NCI-H128 (cell line): ENCODE data around the gene RNASE3.
"Not testable (repeated sequence)": the region's sequence is repeated elsewhere in the genome, so short reads cannot be mapped to it uniquely, and the experiment has no call there.

Source experiments
- DNase-seq: peaks from one replicate; lab custom pipeline; 2025; ENCODE audit not compliant: unreplicated experiment; lab: John Stamatoyannopoulos, UW

RNASE3 gene

DNA sequence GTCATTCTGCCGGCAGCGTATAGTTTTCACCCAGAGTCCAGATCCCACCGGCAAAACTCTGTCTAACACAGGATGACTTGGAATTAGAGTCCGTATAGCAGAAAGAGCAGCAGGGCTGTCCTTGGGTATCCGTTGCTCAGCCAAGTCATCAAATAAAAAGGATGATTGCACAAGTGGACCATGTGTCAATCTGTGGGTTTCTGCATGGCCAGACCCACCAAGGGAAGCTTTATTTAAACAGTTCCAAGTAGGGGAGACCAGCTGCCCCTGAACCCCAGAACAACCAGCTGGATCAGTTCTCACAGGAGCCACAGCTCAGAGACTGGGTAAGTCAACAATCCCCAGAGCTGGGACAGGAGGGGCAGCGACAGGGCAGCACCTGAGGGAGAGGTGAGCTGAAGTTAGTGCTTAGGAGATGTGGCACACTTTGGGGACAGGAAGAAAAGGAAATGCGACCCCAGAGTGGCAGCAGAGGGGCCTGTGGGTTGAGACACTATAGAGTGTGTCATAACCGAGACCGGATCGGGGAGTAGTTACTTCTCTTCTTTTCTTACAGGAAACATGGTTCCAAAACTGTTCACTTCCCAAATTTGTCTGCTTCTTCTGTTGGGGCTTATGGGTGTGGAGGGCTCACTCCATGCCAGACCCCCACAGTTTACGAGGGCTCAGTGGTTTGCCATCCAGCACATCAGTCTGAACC, at the start of gene RNASE3:
Gene RNASE3, plus strand, starts transcription at position 260 of the 700 bp plus-strand sequence. Its CDS starts 302 bp downstream, at position 562.
- not testable (repeated sequence) for DNase-seq

DNA sequence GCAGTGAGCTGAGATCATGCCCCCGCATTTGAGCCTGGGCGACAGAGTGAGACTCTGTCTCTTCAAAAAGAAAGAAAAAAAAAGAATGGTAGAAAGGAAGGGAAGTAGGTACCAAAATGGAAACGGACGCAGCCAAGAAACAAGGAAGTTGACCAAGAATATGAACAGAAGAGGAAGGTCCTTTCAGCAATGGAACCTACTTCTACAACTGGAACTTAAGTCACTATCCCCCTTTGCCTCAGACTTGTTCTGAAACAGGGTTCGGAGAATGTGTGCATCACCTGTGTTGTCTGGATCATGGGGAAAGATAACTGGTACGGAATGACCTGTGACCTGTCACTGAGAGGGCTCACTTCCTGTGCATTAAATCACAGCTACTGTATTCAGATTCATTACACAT, 44.6 kb upstream of the RNASE3 start:
- no peak for DNase-seq

DNA sequence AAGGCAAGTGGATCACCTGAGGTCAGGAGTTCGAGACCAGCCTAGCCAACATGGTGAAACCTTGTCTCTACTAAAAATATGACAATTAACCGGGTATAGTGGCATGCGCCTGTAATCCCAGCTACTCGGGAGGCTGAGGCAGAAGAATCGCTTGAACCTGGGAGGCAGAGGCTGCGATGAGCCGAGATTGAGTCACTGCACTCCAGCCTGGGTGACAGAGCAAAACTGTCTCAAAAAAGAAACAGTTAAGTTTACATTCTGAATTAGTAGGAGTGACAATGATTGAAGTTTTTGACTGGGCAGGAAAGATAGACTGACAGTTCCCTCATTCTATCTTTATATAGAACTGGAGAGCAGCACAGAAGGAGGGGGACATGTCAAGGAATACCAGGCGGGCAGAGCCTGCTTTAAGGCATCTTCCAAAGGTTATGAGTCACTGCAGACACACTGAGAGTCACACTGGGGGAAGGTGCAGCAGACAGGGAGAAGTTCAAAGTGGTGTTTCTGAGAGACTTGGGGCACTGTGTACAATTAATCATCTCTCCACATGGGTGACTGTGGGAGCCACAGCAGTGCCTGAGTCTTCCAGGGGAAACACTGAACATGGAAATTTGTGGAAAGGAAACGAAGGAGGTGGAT, 42.8 kb upstream of the RNASE3 start:
- DNase-seq = no peak

DNA sequence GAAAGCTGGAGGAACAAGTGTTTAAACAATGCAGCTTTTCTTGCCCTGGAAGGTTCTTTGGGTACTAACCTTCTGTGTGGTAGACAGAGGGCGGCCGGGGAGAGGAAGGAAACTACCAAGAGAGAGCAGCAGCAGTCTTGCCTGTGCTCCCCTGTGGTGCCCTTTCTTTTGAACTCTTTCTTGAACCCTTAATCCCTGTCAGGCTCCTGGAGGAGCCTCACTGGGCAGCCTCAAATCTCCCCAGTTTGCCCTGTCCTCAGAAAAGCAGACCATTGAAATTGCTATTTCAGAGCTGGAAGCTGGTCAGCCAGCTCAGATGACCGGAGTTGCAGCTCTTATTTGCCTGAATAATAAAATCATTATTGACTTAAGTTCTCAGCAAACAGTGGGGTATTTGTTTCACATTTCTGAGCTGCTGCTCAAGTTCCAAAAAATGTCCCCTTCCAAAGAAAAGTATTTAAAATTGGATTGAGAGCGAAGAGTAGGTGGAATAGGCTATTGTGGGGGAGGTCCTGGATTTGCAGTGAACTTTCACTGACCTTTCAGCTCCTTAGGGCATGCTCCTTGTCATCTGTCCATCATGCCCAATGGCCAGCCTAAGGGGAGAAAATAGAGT, 42.1 kb upstream of the RNASE3 start:
- no peak for DNase-seq

DNA sequence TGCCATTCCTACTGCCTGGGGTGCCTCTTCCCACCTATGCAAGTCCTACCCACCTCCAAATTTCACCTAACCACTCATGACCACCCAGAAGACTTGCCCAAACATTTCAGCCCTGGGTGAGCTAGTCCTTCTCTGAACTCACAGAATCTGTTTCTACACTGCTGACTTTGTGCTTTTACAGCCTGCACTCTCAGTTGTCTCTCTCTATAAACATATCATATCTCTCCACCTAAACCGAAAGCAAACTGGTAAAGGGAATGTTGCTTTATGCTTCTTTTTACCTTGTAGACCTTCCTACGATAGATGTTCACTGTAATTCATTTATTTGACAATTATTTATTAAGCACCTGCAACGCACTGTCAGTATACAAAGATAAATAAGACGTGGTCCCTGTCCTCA, 38.1 kb upstream of the RNASE3 start:
- no peak for DNase-seq

DNA sequence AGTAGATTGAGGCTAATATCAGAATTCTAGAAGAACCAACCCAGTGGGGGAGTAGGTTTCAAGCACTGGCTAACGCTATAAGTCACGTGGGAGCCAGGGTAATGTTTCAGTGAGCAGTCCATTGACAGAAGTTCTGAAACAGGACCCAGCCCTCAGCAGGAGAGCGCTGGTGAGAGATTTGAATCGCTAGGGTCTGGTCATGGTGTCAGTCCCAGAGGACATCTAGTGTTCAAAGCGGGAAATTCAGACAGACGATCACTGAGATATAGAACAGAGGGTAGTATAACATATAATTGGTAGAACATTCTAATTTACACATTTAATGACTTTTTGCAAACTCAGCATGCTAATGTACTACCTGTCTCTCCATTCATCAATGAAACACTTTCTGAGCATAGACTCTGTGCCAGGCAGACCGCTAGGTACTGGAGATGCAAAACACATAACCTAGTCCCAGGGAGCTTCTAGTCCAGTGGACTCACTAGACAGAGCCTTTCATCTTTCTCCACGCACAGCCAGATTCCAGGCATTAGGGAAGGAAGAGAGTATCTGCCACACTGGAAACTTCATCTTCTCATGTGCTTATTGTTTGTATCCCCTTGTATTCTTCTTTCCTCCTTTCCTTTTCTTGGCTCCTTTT, 35.4 kb upstream of the RNASE3 start:
- DNase-seq = no peak

DNA sequence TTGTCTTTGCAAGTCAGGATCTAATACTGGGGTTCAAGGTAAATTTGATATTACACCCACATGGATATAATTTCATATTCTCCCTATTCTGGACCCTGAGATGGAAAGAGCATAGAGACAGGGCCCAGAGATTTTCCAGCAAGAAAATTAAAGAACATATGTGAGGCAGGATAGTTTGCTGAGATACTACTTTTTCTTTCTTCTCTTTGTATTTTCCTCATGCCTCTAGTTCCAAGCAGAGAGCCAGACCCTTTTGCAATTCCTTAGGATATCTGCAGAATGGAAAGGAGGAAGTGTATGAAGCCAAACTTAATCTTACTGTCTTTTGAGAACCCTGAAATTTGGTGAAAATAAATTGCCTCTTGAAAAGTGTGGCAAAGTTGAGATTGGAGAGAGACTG, 34.0 kb upstream of the RNASE3 start:
- no peak for DNase-seq

DNA sequence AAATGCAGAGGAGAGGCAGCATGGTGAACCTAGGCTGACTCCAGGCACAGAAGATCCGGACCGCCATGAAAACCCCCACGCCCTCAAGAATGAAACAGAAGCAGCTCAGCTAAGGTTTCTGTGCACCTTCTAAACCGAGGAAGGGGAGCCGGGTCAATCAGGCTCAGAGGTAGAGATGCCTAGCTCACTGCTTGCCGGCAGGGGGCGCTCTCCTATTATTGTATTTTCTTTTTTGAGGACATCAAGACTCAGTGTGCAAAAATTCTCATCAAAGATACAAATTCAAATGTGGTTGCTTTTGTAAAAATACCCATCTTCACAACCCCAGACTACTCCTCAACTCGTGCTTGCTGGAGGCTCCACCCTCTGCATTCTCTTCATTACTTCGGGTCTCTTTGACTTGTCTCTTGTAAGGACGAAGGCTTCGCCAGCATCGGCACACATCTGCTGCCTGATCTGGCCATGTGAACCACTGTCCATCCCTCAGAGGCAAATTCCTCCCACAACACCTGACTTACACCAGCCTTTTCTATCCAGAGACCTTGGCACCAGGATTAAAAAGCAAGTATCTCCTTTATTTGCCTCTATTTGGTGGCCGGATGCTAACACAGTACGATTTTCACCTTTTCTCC, 33.4 kb upstream of the RNASE3 start:
- DNase-seq = no peak

DNA sequence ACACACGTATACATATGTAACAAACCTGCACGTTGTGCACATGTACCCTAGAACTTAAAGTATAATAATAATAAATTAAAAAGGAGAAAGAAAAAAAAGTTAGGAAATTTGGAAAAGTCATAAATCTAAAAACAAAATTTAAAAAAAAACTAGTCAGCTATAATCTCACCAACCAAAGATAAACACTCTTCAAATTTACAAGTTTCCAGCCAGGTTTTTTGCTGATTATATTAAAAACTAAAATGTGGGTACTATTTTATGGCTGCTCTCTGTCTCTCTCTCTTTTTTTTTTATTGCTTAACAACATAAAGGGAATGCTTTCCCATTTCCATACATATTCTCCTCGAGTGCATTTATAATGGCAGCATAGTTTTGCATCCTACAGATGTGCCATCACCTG, 25.0 kb upstream of the RNASE3 start:
- no peak for DNase-seq

DNA sequence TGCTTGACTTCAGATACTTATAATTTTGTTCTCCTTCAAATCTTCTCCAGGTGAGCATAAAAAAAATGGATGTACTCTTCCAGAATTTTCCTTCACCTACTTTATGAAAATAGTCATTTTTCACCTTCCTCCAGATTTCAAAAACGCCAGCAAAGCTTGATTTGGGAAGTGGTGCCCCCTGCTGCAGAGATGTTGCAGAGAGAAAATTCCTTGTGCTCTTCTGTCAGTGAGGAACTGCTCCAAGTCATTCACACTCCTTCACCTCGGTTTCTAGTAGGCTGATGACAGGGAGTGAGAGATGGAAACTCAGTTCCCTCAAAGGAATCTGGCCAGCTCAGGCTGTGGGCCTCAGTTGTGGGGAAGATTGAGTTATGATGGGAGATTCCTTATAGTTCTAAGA, 24.2 kb upstream of the RNASE3 start:
- no peak for DNase-seq

DNA sequence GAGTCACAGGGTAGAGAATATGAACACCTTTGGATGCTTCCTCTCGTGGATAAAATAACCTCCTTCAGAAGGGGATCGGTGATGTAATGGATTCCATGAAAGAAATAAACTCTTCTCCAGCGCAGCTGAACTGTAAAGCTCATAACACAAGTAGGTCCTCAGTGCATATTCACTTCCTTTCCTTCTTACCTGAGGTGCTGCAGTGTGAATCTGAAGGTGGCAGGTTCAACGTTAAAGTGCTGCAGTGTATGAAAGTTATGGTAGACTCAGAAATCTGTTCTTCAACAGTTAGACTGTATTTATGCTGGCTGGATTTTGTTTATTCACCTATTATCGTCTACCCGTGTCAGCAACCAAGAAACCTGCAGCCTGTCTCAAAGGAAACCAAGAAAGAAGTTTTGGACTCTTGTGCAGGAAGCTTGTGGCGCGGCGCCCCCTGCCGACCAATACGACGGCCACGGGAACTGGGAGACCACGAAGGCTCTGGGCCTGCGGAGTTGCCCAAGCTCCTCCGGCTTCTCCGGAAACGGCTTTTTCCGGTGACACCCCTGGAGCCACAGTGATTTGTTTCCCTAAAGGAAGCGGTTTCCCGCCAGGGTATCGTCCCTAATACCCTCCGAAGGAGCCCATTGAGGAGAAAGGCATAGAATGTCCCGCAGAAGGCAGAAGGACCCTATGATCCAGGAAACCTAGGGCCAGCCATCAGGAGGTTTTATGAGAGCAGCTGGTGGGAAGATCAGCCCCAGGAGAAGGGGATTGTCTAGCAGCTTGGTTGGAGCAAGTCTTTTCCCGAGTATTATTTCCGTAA, 17.6 kb upstream of the RNASE3 start:
- DNase-seq = no peak

DNA sequence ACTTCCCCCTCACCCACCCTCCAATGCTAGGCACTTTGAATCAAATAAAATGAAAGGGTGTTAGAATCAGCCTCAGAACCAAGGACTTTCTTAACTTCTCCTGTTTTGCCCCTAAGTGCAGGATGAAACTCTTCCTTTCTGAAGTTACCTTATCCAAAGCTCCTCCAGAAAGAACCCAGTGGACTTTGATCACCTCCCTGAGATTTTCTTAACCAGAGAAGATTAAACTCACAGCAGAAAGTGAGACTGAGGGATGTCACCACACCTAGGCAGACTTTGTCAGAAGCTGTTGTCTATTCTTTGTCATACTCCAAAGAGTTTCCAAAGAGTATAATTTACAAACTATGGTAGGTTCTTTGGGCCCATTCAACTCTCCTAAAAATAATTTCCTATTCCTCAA, 14.2 kb upstream of the RNASE3 start:
- DNase-seq = no peak

DNA sequence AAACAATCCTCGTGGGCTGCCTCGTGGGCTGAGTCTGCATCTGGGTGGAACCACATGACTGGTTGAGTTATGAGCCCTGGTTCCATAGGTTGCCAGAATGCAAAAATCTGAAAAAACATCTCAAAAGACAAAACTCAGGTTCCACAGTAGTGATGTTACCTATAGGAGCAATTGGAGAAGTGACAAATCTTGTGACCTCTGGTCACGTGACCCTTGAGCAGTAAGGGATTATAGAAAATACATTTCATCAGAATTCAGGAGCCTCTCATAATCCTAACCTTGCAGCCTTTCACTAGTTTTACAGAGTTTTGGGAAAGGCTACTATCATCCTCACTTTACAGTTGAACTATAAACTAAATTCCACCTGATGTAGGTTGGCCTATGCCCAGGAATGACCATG, 12.5 kb upstream of the RNASE3 start:
- no peak for DNase-seq

DNA sequence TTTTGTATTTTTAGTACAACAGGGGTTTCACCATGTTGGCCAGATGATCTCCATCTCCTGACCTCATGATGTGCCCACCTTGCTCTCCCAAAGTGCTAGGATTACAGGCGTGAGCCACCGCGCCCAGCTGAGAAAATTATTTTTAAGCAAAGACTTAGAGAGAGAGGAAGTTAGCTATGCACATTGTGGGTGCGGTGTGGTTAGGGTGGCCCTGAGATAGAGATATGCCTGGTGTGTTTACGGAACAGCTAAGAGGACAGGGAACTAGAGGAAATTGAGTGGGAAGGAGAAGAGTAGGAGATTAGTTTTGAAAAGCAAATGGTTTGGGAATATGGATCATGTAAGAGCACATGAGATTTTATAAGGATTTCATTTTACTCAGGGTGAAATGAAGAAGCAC, 10.0 kb upstream of the RNASE3 start:
- DNase-seq = not testable (repeated sequence)

DNA sequence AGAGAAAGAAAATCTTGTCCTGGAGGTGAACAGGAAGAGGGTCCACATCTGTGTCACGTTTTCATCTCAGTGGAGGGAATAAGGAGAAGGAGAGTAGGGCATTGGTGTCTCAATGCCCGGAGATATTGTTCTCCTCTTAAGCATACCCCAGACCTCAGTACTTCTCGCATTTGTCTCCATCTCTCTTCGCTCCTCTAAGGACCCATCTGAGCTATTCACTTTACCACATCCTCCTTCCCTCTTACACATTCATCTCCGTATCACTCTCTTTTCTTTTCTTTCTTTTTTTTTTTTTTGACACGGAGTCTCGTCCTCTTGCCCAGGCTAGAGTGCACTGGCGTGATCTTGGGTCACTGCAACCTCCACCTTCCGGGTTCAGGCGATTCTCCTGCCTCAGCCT, 8.4 kb upstream of the RNASE3 start:
- not testable (repeated sequence) for DNase-seq

DNA sequence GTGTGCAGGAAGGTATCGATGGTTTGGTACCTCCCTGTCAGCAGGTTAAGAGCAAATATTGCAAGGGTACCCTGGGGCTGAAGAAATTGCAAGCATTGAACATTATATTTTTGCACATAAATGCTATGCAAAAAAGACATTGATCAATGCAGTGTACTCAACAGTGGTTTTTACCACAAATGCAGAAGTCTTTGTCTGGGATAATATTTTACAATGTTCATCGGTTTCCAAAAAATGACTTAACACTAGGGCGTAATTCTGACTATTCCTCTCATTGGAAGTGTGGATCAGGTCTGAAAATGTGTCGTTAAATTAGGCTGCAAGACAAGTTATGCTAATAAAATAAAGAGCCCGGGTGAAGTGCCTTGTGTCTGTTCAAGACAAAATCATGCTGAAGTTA, 2.8 kb upstream of the RNASE3 start:
- DNase-seq = not testable (repeated sequence)

DNA sequence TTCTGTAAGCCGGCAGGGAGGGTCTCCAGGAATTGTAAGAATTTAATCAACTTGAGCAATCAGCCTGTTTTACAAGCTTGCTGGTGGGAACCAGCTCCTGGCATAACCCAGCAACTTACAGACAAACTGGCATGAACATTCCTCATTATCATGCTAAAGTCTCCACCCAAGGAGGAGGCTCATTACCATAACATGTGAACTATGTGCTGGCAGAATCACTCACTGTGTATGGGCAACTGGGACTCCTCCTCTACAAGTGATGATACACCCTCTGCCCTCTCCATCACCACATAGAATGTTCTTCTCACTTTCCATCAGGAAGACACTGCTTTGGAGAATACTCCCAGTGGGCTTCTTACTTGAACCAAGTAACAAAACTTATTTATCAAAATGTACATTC, 4.1 kb downstream of the RNASE3 start:
- DNase-seq = not testable (repeated sequence)

DNA sequence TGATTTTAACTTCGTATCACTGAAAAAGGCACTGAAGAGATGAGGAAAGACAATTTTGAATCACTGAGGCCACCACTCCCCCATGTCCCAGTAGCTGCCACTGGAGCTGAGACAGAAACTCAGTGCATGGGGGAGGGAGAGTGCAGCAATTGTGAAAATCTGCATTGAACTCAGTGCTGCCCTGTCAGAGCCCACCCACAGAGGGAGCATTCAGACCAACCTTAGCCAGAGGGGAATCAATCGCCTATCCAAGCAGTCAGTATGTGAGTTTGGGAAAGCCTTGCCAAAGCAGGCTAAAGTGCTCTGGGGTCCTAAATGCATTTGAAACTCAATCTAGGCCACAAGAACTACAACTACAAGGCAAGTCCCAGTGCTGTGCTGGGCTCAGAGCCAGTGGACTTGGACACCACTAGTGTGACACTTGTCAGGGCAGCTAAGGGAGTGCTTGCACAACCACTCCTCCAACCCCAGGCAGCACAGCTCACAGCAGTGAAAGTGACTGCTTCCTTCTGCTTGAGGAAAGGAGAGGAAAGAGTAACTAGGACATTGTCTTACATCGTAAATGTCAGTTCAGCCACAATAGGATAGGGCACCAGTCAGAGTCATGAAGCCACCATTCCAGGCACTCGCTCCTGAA, 13.3 kb downstream of the RNASE3 start:
- no peak for DNase-seq

DNA sequence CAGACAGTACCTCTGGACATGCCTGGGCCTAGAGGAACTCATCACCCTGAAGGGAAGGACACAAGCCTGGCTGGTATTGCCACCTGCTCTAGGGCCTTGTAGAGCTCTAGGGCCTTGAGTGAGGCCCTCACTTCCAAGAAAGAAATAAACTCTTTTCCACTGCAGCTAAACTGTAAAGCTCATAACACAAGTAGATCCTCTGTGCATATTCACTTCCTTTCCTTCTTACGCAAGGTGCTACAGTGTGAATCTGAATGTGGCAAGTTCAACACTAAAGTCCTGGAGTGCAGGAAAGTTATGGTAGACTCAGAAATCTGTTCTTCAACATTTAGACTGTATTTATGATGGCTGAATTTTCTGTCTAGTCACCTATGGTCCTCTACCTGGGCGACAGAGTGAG, 14.5 kb downstream of the RNASE3 start:
- no peak for DNase-seq

DNA sequence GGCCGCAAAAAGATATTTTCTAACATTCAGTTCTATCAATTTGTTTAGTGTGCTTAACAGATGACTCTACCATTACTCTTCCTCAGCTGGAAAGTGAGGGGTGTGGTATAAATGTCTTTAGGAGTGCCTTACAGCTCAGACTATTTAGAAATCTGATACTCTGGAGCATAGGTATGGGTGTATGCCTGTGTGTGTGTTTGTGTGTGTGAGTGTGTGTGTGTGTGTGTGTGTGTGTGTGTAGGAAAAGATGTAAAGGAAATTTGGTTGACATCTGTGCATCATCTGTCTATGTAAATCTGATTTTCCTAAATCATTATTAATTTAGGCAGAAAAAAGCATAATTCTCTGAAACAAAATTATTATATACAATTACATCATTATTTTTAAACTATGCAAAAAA, 16.0 kb downstream of the RNASE3 start:
- DNase-seq = no peak
